GM18870 (cell line): Measurements from ENCODE around the gene KCP.
"Not testable (repeated sequence)": the region's sequence is repeated elsewhere in the genome, so short reads cannot be mapped to it uniquely, and the experiment has no call there.

Experiments
- ATAC-seq: cut with Tn5 transposase; IDR thresholded peaks from one replicate; pipeline ENCODE4 v1.9.1; 2021; ENCODE audit warnings: moderate library complexity; ENCODE audit not compliant: unreplicated experiment

KCP gene

DNA sequence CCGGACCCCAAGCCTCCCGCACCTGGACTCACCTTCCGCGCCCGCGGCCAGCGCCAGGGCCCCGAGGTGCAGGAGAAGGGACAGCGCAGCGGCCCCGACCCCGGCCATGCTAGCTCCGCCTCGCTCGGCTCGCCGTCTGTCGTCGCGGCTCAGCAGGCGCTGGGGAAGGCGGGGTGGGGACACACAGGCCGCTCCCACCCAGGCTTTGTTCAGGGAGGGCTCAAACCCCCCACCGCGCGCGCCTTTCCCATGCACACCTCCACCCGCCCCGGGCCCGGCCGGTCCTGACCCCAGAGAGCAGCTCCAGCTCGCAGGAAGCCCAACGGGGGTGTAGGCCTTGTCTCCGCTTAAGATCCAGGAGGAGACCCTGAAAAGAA is at the start of gene KCP:
Gene KCP, minus strand, starts transcription at position 141 of the 377 bp plus-strand sequence. Its CDS starts 33 bp downstream, at position 108.
- no peak for ATAC-seq

DNA sequence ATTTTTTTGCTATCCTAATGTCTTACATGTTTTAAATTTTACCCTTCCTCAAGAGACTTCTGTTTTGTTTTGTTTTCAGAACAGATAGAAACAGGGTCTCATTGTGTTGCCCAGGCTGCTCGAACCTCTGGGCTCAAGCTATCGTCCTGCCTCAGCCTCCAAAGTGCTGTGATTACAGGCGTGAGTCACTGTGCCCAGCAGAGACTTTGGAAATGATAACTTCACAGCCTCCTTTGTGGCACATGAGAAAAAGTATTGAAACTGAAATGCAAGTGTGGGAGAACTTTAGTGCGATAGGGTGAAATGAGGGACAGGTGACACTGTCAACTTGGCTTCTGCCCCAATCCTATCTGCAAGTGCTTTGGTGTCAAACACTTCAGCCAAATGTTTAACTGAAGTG is 48.8 kb upstream of the KCP start:
- no peak for ATAC-seq

DNA sequence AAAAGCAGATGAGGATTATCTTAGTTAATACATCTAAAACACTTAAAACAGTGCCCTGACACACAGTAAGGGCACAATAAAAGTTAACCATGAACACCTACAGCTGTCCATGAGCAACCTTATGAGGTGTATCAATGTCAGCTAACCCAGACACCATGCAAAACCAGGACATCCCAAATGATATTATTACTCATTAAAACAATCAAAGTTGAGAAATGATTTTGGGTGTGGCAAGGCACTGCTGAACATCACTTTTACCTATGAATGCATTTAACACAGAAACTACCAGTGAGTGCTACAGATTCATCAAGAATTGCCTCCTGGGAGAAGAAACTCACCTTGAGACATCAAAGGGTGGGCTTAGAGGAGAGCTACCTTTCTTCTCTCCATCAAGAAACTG is 45.5 kb upstream of the KCP start:
- no peak for ATAC-seq

DNA sequence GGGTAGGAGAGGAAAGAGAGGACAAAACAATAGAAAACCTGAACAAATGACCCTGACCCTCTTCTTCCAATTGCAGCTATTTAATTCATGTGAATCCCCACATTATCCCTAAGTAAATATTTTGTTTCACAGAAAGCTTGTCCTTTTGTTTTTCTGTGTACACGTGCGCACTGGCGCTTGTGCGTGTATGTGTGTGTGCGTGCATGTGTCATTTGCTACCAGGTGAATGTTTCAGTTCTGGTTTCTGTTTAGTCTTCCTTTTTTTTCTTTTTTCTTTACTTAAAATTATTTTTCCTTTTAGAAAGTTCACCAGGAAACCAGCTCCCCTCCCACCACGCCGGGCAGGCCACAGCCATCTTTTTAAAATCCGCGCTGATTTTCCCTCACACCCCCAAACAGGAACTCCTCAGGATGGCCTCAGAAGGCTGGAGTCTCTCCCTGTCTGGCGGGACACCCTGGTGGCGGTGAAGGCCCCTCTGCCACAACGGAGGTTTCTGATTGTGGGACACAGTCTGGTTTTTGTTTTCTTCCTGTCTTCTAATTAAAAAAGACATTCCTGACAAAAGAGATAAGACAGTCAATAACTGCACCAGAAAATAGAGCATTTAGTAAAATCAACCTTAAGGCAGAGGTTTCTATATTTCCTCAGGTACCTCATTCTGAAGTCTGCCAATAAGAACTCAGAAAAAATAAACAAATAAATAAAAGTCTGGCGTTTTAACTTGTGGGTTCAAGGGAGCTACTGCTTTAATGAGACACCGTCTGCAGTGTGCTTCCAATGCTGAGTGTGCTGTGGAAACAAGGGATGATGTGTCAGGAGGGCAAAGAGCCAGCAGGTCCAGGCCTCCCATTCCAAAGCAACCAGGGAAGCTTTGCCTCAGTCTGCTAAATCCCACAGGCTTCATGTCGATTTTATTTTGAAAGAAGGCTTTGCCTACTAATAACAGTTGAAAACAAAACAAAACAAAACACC is 44.6 kb upstream of the KCP start:
- no peak for ATAC-seq

DNA sequence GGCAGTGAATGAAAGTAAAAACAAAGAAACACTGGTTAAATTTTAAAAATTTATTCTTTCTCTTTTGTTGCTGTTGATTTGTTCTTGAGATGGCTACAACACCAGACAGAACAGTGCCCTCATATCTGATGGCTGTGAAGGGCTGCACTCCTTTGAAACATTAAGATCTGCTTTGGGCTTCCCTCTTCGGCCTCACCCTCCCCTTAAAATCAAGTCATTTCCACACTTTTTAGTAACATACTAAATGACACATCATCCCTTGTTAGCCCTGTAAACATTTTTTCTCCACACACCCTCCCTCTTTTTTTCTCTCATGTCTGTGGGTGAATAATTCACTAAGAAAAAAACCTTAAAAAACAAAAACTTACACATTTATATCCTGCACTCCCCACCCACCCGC is 43.6 kb upstream of the KCP start:
- ATAC-seq, result no peak

DNA sequence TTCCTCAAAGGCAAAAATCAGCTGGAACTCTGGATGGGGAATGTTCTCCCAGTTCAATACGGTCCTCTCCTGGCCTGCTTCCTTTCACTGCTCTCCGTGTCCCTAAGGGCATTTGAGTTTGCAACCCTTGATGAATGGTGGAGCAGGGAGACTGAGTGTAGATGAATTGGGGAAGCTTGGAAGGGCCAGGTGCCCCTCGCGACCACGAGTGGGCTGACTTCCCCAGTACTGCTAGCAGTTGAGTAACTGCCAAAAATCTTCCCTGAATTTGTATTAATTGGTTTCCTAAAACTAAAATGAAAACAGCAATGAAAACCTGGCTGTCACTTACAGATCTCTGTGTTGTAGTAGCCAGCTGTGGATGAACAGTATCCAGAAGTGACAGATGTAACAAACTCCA is 40.8 kb upstream of the KCP start:
- no peak for ATAC-seq

DNA sequence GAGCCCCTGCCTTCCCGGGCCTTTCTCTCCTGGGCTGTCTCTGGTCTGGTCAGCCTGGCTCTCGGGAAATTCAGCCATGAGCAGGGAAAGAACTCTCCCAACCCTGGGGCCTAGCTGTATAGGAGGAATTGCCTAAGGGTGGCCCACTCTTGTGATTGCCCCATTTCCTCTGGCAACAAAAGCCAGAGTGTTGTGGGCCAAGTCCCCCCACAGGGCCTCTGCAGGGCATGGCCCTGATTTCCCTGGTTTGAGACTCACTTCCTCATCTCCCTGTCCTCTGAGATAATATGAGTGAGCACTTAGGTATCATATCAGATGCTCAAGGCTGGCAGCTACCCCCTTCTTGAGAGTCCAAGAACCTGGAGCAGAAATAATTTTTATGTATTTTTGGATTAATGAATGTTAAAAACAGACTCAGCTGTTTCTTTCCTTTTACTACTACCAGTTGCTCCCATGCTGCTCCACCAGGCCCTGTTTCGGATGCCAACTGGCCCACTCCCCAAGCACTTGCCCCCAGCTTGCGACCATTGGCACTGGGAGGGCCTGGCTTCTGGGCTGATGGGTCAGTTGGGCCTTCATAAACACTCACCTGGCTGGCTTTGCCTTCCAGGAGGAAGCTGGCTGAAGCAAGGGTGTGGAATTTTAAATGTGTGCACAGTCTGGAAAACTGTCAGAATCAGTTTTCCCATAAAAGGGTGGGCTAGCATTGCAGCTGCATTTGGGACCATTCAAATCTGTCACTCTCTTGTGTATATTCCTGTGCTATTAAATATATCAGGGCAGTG is 38.7 kb upstream of the KCP start:
- ATAC-seq, result no peak

DNA sequence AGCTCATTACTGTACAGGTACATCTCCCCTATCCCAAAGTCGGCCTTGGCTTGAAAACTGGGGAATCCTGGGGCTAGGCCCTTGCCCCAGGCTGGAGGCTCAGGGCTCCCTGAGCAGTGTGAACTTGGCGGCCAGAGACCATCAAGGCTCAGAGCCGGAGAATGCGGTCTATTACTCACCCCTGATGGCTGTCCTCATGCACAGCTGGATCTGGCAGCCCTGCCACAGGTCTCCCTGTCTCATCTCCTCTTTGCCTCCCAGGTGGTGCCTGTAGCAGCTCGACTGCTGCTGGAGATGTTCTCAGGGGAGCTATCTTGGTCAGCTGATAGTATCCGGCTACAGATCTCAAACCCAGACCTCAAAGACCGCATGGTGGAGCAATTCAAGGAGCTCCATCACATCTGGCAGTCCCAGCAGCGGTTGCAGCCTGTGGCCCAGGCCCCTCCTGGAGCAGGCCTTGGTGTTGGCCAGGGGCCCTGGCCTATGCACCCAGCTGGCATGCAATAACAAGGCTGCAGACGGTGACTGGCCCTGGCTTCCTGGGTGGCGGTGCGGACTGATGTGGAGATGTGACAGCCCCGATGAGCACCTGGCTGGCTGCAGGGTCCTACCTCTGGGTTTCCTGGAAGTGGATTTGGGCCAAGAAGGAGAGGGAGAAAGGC is 37.9 kb upstream of the KCP start:
- no peak for ATAC-seq

DNA sequence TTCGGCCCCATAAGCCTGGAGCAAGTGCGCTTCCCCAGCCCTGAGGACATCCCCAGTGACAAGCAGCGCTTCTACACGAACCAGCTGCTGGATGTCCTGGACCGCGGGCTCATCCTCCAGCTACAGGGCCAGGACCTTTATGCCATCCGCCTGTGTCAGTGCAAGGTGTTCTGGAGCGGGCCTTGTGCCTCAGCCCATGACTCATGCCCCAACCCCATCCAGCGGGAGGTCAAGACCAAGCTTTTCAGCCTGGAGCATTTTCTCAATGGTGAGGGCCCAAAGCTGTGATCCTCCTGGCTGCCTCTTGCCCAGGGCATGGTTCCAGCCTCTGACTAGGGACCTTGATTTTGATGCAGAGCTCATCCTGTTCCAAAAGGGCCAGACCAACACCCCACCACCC is 37.3 kb upstream of the KCP start:
- no peak for ATAC-seq

DNA sequence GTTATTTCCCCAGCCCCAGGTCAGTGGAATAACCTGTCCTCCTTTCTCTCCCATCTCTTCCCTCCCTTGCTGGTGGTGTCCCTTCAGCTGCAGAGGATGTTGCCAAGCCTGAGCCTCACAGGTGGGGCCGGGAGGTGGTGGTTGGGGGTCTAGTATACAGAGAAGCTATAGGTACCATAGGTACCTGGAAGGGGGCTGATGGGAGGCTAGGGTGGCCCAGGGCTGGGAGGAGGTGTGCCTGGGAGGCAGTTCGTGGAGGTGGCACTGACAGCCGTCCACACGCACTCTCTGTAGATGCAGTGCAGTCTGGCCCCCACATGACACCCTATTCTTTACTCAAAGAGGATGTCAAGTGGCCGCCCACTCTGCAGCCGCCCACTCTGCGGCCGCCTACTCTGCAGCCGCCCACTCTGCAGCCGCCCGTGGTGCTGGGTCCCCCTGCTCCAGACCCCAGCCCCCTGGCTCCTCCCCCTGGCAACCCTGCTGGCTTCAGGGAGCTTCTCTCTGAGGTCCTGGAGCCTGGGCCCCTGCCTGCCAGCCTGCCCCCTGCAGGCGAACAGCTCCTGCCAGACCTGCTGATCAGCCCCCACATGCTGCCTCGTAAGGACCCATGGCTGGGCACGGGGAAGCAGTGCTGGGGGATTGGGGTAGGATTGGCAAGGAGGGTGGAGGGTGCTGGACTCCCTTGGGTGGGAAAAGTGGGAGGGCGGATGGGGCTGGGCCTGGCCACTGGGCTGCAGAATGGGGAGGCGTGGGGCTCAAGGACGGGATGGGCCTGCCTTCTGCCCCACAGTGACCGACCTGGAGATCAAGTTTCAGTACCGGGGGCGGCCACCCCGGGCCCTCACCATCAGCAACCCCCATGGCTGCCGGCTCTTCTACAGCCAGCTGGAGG is 36.7 kb upstream of the KCP start:
- ATAC-seq, result no peak

DNA sequence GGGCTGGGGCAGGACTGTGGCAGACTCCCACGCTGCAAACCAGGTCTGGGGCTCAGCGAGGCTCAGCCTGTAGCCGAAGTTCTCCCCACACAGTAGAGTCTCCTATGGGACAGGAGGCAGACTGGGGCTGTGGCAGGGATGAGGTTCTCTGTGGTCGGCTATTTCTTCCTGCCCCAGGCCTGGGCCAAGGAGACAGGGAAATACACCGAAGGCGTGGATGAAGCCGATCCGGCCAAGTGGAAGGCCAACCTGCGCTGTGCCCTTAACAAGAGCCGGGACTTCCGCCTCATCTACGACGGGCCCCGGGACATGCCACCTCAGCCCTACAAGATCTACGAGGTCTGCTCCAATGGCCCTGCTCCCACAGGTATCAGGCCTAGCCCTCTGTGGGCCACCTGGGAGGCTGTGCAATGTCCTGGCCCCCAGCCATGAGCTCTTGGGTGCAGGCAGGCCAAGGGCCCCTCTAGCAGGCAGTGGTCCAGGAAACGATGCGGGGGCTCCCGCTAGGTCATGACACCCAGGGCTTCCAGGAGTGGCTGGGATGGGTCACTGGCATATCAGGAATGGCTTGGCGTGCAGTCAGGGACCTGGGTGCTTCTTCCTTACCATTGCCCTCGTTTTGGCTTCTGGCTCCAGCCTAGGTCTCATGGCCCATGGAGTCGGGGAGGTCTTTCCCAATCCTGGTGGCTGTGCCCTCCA is 35.3 kb upstream of the KCP start:
- no peak for ATAC-seq

DNA sequence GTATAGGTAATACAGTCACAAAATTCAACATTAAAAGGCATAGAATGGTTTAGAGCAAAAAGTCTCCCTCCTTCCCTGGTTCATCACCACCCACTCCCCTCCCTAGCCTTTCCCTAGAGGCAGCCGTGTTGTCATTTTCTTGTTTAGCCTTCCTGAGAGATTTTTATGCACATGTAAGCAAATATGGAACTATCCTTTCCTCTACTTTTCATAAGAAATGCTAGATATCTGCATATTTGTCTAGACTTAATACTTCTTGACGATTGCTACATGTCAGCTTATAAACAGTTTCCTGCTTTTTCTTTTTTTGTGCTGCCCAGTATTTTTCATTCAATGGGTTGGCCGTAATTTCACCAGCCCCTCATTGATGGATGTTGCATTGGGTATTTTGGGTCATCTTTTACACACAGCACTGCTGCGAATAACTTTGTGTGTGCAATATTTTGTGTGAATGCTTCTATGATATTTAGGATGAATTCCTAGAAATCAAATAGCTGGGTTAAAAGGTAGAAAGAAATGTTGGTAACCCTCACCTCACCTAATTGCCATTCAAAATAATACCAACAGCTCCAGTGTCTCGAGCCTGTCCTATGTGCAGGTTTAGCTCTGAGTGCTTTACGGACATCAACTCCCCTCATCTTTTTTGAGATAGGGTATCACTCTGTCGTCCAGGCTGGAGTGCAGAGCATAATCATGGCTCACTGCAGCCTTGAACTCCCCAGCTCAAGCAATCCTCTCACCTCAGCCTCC is 34.2 kb upstream of the KCP start:
- no peak for ATAC-seq

DNA sequence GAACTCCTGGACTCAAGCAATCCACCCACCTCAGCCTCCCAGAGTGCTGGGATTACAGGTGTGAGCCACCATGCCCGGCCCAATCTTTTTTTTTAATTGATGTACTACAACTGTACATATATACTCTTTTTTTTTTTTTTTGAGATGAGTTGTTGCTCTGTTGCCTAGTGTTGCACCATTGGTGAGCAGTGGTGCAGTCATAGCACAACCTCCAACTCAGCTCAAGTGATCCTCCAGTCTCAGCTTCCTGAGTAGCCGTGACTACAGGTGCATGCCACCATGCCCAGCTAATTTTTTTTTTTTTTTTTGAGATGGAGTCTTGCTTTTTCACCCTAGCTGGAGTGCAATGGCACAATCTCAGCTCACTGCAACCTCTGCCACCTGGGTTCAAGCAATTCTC is 32.7 kb upstream of the KCP start:
- ATAC-seq, result not testable (repeated sequence)

DNA sequence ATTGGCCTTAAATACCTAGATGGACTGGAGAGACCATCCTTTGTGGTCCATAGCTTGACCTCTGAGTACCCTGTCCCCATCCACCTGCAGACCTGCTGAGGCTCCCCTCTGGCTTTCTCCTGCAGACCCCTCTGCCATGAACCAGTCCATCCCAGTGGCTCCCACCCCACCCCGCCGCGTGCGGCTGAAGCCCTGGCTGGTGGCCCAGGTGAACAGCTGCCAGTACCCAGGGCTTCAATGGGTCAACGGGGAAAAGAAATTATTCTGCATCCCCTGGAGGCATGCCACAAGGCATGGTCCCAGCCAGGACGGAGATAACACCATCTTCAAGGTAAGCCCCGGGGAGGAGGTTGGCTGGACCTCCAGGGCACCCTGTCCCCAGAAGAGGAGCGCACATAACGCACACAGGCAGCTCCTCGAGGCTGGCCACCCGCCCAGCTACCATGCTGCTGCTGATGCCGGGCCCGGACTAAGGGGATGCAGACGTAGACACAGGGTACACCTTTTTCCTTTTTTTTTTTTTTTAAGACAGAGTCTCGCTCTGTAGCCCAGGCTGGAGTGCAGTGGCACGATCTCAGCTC is 31.5 kb upstream of the KCP start:
- ATAC-seq, result no peak

DNA sequence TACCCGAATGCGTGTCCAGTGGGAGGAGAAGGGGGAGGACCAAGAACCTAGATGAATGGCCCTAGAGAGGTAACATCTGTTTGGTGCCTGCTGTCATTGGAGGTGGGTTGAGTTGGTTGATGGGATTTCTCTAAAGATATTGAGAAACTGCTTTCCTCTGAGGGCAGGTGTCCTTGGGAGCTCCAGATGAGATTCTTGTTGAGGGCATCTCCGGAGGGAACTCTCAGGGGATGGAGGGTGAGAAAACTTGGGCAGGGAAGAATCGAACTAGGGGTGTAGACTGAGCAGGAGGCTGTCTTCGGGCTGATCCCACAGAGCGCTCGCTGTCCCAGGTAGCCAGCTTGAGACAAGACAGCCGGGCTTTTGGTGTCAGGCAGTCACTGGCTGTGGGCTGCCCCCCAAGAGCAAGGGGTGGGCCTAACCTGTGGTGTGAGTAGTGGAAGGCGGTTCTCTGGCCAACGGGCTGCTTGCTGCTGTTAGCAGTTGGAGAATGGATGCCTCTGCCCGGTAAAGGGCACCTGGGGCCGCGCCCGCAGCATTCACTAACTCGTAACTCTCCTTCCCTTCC is 30.9 kb upstream of the KCP start:
- no peak for ATAC-seq

DNA sequence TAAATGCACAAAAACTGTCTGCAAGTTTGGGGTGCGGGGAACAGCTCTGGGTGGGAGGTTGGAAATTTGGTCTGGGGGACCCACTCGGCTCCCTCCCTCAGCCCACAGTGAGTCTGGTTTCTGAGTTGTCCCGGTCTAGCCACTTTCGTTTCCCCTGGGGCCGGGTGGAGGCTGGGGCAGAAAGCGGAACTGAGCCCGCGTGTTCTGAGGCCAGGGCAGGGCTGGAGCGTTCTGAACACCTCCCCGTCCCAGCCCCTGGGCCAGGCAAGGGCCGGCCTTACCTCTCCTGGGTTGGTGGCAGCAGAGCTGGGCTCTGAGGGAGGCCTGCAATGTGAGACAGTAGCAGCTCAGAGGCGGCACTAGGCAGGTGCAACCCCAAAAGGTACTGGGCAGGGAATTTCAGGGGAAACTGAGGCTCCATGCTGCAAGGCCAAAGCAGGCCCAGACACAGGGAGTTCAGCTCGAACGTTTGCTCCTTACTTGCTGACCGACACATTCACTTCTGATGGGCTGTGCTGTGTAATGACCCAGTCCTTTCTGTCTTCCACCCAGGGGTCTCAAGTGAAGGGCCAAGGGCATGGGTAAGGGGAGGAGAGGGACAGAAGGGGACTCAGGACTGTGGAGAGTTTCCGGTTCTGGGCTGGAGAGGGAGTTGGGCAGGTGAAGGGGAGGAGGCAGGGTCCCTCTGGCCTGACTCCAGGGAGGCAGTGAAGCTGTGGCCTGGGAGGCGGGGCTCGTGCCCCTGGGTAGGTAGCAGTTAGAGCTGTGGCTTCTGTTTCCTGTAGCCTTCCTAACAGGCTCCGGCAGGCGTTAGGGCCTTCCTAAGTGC is 30.2 kb upstream of the KCP start:
- peak; percentile 35 for ATAC-seq

DNA sequence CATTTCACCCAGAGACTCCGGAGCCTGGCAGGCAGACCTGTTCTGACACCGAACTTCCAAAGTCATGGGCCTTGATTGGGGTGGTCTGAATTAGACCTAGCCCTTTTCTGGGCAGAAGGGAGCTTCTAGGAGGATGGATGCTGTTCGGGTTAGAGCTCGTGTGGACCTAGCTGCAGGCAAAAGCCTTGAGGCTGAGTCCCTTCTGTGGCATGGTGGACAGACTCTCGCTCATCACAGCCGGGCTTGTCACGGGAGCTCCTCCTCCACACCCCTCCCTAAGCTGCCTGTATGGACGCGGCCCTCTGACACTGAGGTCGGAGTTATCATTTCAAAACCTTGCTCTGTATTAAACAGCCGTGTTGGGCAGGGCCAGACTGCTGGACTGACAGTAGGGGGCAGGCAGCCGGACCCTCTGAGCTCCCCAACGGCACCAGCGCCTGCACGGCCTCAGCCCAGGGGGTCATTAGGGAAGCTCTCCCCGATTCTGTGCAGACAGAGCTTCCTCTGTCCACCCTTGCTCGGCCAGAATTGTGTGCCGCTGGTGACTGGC is 29.4 kb upstream of the KCP start:
- peak; percentile 17 for ATAC-seq
